Measurements from ENCODE around the gene SNX19.
"Not testable (repeated sequence)": the region's sequence is repeated elsewhere in the genome, so short reads cannot be mapped to it uniquely, and the experiment has no call there.

The SNX19 gene

GRCh38 chr11:130916238-130916855 is at the start of gene SNX19:
SNX19 (minus strand) TSS chr11:130916479; CDS start chr11:130915939, 540 bp downstream.
- DNase-seq (ENCODE audit: low read depth, low spot score), result peak; percentile 69

GRCh38 chr11:130964058-130964792 is 47.9 kb upstream of the SNX19 start:
- no peak for DNase-seq (ENCODE audit: low read depth, low spot score)

- no peak for DNase-seq (ENCODE audit: low read depth, low spot score)
These were observed 31.6 kb upstream of the SNX19 start for GRCh38 chr11:130947889-130948288.

- DNase-seq (ENCODE audit: low read depth, low spot score), result no peak
These were observed 31.2 kb upstream of the SNX19 start for GRCh38 chr11:130947481-130947880.

- DNase-seq (ENCODE audit: low read depth, low spot score), result no peak
These were observed 30.8 kb upstream of the SNX19 start for GRCh38 chr11:130947058-130947457.

- DNase-seq (ENCODE audit: low read depth, low spot score), result peak; percentile 8
These were observed 29.6 kb upstream of the SNX19 start for GRCh38 chr11:130945896-130946295.

- no peak for DNase-seq (ENCODE audit: low read depth, low spot score)
These were observed 24.4 kb upstream of the SNX19 start for GRCh38 chr11:130940706-130941105.

- no peak for DNase-seq (ENCODE audit: low read depth, low spot score)
These were observed 20.8 kb upstream of the SNX19 start for GRCh38 chr11:130937051-130937450.

GRCh38 chr11:130932086-130932712 is 15.9 kb upstream of the SNX19 start:
- DNase-seq (ENCODE audit: low read depth, low spot score), result no peak

GRCh38 chr11:130924750-130925149 is 8.5 kb upstream of the SNX19 start:
- no peak for DNase-seq (ENCODE audit: low read depth, low spot score)

GRCh38 chr11:130920612-130921011 is 4.3 kb upstream of the SNX19 start:
- DNase-seq (ENCODE audit: low read depth, low spot score), result not testable (repeated sequence)

- DNase-seq (ENCODE audit: low read depth, low spot score), result no peak
These were observed 1.8 kb upstream of the SNX19 start for GRCh38 chr11:130918081-130918480.

GRCh38 chr11:130916910-130917309 is 631 bp upstream of the SNX19 start:
- no peak for DNase-seq (ENCODE audit: low read depth, low spot score)

GRCh38 chr11:130915603-130916237 is 559 bp downstream of the SNX19 start:
- no peak for DNase-seq (ENCODE audit: low read depth, low spot score)

GRCh38 chr11:130913268-130913667 is 3.0 kb downstream of the SNX19 start:
- no peak for DNase-seq (ENCODE audit: low read depth, low spot score)

- DNase-seq (ENCODE audit: low read depth, low spot score), result no peak
These were observed 3.7 kb downstream of the SNX19 start for GRCh38 chr11:130912552-130912951.

- DNase-seq (ENCODE audit: low read depth, low spot score), result no peak
These were observed 5.0 kb downstream of the SNX19 start for GRCh38 chr11:130911306-130911705.

- no peak for DNase-seq (ENCODE audit: low read depth, low spot score)
These were observed 6.6 kb downstream of the SNX19 start for GRCh38 chr11:130909650-130910049.

GRCh38 chr11:130908770-130909625 is 7.3 kb downstream of the SNX19 start:
- DNase-seq (ENCODE audit: low read depth, low spot score), result no peak

- DNase-seq (ENCODE audit: low read depth, low spot score), result no peak
These were observed 8.2 kb downstream of the SNX19 start for GRCh38 chr11:130908061-130908460.

- DNase-seq (ENCODE audit: low read depth, low spot score), result no peak
These were observed 9.1 kb downstream of the SNX19 start for GRCh38 chr11:130907229-130907628.

Data from brain pericyte (primary cell).